PC-3 (cell line): ENCODE results near the gene CELSR2. TPM values are rescaled to one million over a fixed set of nuclear protein-coding genes. Genes with fewer than 3 reads are reported as not detected.
A peak's percentile ranks its signal among the peaks of the same experiment; 100 is the strongest.

ENCODE experiments used
- ATAC-seq: fragments of 200-7000 bp; cut with Tn5 transposase; 2 replicates; pipeline ENCODE4 v1.9.1; 2020; ENCODE audit warnings: mild to moderate bottlenecking, moderate library complexity
- BruUV-seq: library from RNA; stranded (reverse); fragments of 400-500 nt; replicated peaks from 2 replicates; lab custom pipeline; 2021; lab: Mats Ljungman, UMichigan
- CTCF ChIA-PET: fragments of 300-600 bp; sonication (Branson Sonifier 250); formaldehyde crosslinking; loops from one replicate; lab custom pipeline; 2022; ENCODE audit warnings: antibody characterized with exemption; lab: Charles Lee
- POLR2A ChIA-PET: fragments of 300-600 bp; sonication (Branson Sonifier 250); formaldehyde crosslinking; loops from one replicate; lab custom pipeline; 2022; ENCODE audit warnings: antibody characterized with exemption; ENCODE audit not compliant: unreplicated experiment; lab: Charles Lee
- DNase-seq: peaks from one replicate; pipeline ENCODE4 v3.0.0-alpha.2; 2015
- H2AFZ ChIP-seq: fragments of 300-600 bp; sonication (generic); 2 replicates; pipeline ENCODE4 v1.6.0; 2016; ENCODE audit warnings: antibody characterized with exemption, low read length
- H3F3A ChIP-seq: fragments of 300-600 bp; sonication (generic); one replicate; pipeline ENCODE4 v1.6.0; 2017; ENCODE audit warnings: antibody characterized with exemption, low read length, control low read depth, mild to moderate bottlenecking; ENCODE audit not compliant: unreplicated experiment
- H3K27ac ChIP-seq: fragments of 300-600 bp; sonication (generic); 2 replicates; pipeline ENCODE4 v1.5.1; 2016; ENCODE audit warnings: mild to moderate bottlenecking, low read length
- H3K27me3 ChIP-seq: fragments of 300-600 bp; sonication (generic); 2 replicates; pipeline ENCODE4 v1.6.1; 2016; ENCODE audit warnings: low read length, mixed read lengths
- H3K36me3 ChIP-seq: fragments of 300-600 bp; sonication (generic); 2 replicates; pipeline ENCODE4 v1.6.1; 2016; ENCODE audit warnings: low read depth, mixed run types, low read length, mixed read lengths
- H3K4me1 ChIP-seq: fragments of 300-600 bp; sonication (generic); 2 replicates; pipeline ENCODE4 v1.5.1; 2016; ENCODE audit warnings: low read length; ENCODE audit not compliant: insufficient read depth
- H3K4me2 ChIP-seq: fragments of 300-600 bp; sonication (generic); 2 replicates; pipeline ENCODE4 v1.6.0; 2016; ENCODE audit warnings: low read length
- H3K4me3 ChIP-seq: fragments of 300-600 bp; sonication (generic); 2 replicates; pipeline ENCODE4 v1.5.1; 2016; ENCODE audit warnings: mild to moderate bottlenecking, low read length, mixed read lengths
- H3K79me2 ChIP-seq: fragments of 300-600 bp; sonication (generic); 2 replicates; pipeline ENCODE4 v1.6.1; 2017; ENCODE audit warnings: low read length, mixed read lengths
- H3K9ac ChIP-seq: fragments of 300-600 bp; sonication (generic); 2 replicates; pipeline ENCODE4 v1.6.0; 2016; ENCODE audit warnings: mild to moderate bottlenecking, low read length
- H3K9me2 ChIP-seq: fragments of 300-600 bp; sonication (generic); replicated peaks from 2 replicates; pipeline ENCODE4 v1.6.1; 2016; ENCODE audit warnings: mixed run types, low read length, mixed read lengths
- H3K9me3 ChIP-seq: fragments of 300-600 bp; sonication (generic); 2 replicates; pipeline ENCODE4 v1.6.1; 2016; ENCODE audit warnings: low read length, mixed read lengths
- H4K20me1 ChIP-seq: fragments of 300-600 bp; sonication (generic); 2 replicates; pipeline ENCODE4 v1.6.1; 2016; ENCODE audit warnings: low read length, mixed read lengths
- EZH2 ChIP-seq: fragments of 300-600 bp; sonication (generic); IDR thresholded peaks from one replicate; pipeline ENCODE4 v1.6.1; 2017; ENCODE audit warnings: antibody characterized with exemption, mild to moderate bottlenecking, low read length; ENCODE audit not compliant: unreplicated experiment
- EZH2phosphoT487 ChIP-seq: fragments of 300-600 bp; sonication (generic); IDR thresholded peaks from 2 replicates; pipeline ENCODE4 v1.6.1; 2018; ENCODE audit warnings: mild to moderate bottlenecking, antibody characterized with exemption, low read length, borderline replicate concordance
- intact Hi-C: fragments of 100-400 bp; cut with micrococcal nuclease; formaldehyde crosslinking; loops from 2 replicates; pipeline ENCODE4 v1.9.0; 2023
- total RNA-seq: library from RNA; depleted of rRNA; stranded (reverse); fragments of >200 nt; gene quantifications from 2 replicates; pipeline ENCODE4 v1.2.3, GENCODE V29; 2014
- TF ChIP-seq, protein P1 (sequence below): fragments of 300-600 bp; sonication (generic); conservative IDR thresholded peaks from 2 replicates; pipeline ENCODE4 v1.5.1; 2017; ENCODE audit warnings: antibody characterized with exemption, low read depth, mild to moderate bottlenecking, low read length

CELSR2 gene
- total RNA-seq, 1 experiment from 2014 or later = 3.6 TPM

DNA sequence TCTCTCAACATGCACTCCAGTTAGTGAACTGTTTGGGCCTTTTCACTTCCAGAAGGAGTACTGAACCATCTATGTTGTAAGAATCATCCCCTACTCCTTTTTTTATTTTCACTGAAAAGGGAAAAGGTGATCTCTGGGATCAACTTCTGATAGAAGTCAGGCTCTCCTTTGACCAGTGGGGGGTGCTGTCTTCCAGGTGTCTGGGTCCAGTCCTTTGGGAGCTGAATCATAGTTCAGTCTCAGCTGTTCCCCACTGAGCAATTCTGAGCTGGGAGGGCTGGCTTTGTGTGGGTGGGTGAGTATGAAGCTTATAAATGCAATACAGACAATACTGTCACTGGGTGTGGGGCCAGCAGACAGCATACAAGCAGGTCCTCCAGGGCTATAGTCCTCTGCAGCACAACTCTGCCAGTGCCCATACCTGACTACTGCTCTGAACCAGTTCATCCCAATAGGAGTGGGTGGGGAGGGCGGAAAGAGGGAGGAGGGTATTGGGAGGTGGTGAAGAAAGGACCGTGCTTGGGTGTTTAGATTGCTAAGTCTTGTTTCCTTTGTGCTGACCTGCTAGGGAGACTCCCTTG lies 48.1 kb upstream of the CELSR2 start:
- no peaks in the 10 kb centered on the region for H3F3A ChIP-seq
- BruUV-seq = no TSS peak
- H3K4me2 ChIP-seq = 0 out of 2 replicates have a peak overlapping the region, but pooled peaks have one; percentile 1
- H2AFZ ChIP-seq = no peak overlapping the region
- ATAC-seq (peak; percentile 28), DNase-seq (peak; percentile 87)
- CTCF ChIA-PET = interaction anchor here (0.6 to 0.7 kb wide), 7 partner anchors 15 to 184 kb away, joined by 3 to 6 read pairs (median 3); no protein-coding TSS in a partner anchor
- H3K9ac ChIP-seq = no peak overlapping the region
- no peaks in the 10 kb centered on the region for H3K9me3 ChIP-seq
- H4K20me1 ChIP-seq = no peaks in the 10 kb centered on the region
- no peaks in the 10 kb centered on the region for H3K27me3 ChIP-seq
- intact Hi-C loops = no loop called here
- peaks cover 27% of the 10 kb centered on the region for H3K4me1 ChIP-seq
- H3K9me2 ChIP-seq = no peaks in the 10 kb centered on the region
- H3K36me3 ChIP-seq = no peaks in the 10 kb centered on the region
- H3K4me3 ChIP-seq = no peak overlapping the region
- no peaks in the 10 kb centered on the region for H3K79me2 ChIP-seq
- H3K27ac ChIP-seq = no peak overlapping the region
- TF ChIP-seq EZH2 = no peak
- TF ChIP-seq, protein P1, sequence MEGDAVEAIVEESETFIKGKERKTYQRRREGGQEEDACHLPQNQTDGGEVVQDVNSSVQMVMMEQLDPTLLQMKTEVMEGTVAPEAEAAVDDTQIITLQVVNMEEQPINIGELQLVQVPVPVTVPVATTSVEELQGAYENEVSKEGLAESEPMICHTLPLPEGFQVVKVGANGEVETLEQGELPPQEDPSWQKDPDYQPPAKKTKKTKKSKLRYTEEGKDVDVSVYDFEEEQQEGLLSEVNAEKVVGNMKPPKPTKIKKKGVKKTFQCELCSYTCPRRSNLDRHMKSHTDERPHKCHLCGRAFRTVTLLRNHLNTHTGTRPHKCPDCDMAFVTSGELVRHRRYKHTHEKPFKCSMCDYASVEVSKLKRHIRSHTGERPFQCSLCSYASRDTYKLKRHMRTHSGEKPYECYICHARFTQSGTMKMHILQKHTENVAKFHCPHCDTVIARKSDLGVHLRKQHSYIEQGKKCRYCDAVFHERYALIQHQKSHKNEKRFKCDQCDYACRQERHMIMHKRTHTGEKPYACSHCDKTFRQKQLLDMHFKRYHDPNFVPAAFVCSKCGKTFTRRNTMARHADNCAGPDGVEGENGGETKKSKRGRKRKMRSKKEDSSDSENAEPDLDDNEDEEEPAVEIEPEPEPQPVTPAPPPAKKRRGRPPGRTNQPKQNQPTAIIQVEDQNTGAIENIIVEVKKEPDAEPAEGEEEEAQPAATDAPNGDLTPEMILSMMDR = peak; percentile 94
- POLR2A ChIA-PET = no interaction called here

DNA sequence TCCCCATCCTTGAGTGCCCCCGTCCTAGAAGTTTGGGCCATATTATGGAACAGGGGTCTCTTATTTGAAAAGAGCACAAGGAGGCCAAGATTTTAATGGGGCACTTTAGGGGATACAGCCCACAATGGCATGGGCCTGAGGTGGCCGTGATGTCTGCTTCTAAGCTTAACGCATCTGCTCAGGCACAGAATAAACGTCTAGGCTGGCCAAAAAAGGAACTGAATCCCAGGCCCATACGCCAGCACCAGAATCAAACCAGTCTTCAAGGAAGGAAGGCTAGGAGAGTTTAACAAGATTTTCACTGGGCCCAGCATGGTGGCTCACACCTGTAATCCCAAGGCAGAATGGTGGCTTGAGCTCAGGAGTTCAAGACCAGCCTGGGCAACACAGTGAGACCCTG lies 44.9 kb upstream of the CELSR2 start:
- Histone ChIP-seq H3K27me3 (no peaks in the 10 kb centered on the region), H3F3A (no peaks in the 10 kb centered on the region), H4K20me1 (no peaks in the 10 kb centered on the region), H3K9ac (no peak overlapping the region), H3K79me2 (no peaks in the 10 kb centered on the region), H3K4me3 (no peak overlapping the region), H3K9me2 (no peaks in the 10 kb centered on the region), H3K36me3 (no peaks in the 10 kb centered on the region), H2AFZ (no peak overlapping the region), H3K9me3 (no peaks in the 10 kb centered on the region), H3K27ac (no peak overlapping the region), H3K4me1 (peaks cover 5% of the 10 kb centered on the region; the same call in 1 of the 2 replicates), H3K4me2 (no peak overlapping the region)
- ChIA-PET POLR2A (no interaction called here), CTCF (no interaction called here)
- BruUV-seq = no TSS peak
- DNase-seq (no peak), ATAC-seq (no peak)
- TF ChIP-seq EZH2phosphoT487 (no peak), EZH2 (no peak)
- TF ChIP-seq, protein P1 = no peak
- intact Hi-C loops = no loop called here

DNA sequence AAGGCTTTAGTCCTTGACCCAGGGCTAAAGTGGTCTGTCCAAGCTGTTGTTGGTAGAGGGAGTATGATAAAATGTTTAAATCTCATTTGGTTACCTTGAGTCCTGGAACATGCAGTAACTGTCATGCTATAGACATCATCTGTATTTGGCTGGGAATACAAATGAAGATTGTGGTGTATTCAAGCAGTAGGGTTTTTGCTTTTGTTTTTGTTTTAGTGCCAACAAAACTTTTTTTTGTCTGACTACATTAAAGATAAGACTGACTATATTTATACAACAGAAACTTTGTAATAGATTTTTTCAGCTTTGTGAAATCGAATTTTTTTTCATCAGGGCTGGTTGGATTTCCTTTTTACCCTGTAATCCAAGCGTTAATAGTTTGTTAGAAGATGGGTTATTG lies 43.0 kb upstream of the CELSR2 start:
- Histone ChIP-seq H2AFZ (no peak overlapping the region), H3K27ac (no peak overlapping the region), H3K9ac (no peak overlapping the region), H3K4me2 (no peak overlapping the region), H3K9me3 (no peaks in the 10 kb centered on the region), H3K4me1 (peaks cover 3% of the 10 kb centered on the region; the same call in 1 of the 2 replicates), H3F3A (no peaks in the 10 kb centered on the region), H3K4me3 (no peak overlapping the region), H3K9me2 (no peaks in the 10 kb centered on the region), H3K36me3 (no peaks in the 10 kb centered on the region), H3K27me3 (no peaks in the 10 kb centered on the region), H3K79me2 (no peaks in the 10 kb centered on the region), H4K20me1 (no peaks in the 10 kb centered on the region)
- BruUV-seq = no TSS peak
- intact Hi-C loops = no loop called here
- no peak for ATAC-seq
- ChIA-PET POLR2A (no interaction called here), CTCF (interaction anchor here (0.7 kb wide), 1 partner anchor 195 kb away, joined by 4 read pairs; no protein-coding TSS in a partner anchor)
- no peak for DNase-seq
- TF ChIP-seq EZH2phosphoT487 = no peak
- TF ChIP-seq EZH2 = no peak
- TF ChIP-seq, protein P1 = no peak
